A673 (cell line): ENCODE measurements around the gene RASA4B. TPM values are rescaled to one million over a fixed set of nuclear protein-coding genes. Genes with fewer than 3 reads are reported as not detected.
"Not testable (repeated sequence)": the region's sequence is repeated elsewhere in the genome, so short reads cannot be mapped to it uniquely, and the experiment has no call there.

Source experiments
- BruUV-seq: library from RNA; stranded (reverse); fragments of 400-500 nt; replicated peaks from 2 replicates; lab custom pipeline; 2021; lab: Mats Ljungman, UMichigan
- CTCF ChIA-PET: fragments of 300-600 bp; sonication (Branson Sonifier 250); formaldehyde crosslinking; loops from one replicate; lab custom pipeline; 2022; ENCODE audit warnings: antibody characterized with exemption; lab: Charles Lee
- POLR2A ChIA-PET: fragments of 300-600 bp; sonication (Branson Sonifier 250); formaldehyde crosslinking; loops from one replicate; lab custom pipeline; 2022; ENCODE audit warnings: antibody characterized with exemption; ENCODE audit not compliant: low non-redundant PET; lab: Charles Lee
- DNase-seq: peaks from one replicate; pipeline ENCODE4 v3.0.0-alpha.2; 2015; ENCODE audit warnings: low spot score
- H3K27ac ChIP-seq: fragments of 200-600 bp; sonication (generic); 2 replicates; pipeline ENCODE4 v1.5.1; 2016; ENCODE audit warnings: mixed run types, low read depth, mild to moderate bottlenecking, mixed read lengths, antibody characterized with exemption, low read length; ENCODE audit not compliant: poor library complexity, severe bottlenecking
- H3K27me3 ChIP-seq: fragments of 200-600 bp; sonication (generic); replicated peaks from 2 replicates; pipeline ENCODE4 v1.6.1; 2017; ENCODE audit warnings: mixed run types, low read depth, mild to moderate bottlenecking, mixed read lengths, antibody characterized with exemption, low read length; ENCODE audit not compliant: insufficient read depth, poor library complexity
- H3K36me3 ChIP-seq: fragments of 200-600 bp; sonication (generic); 2 replicates; pipeline ENCODE4 v1.6.1; 2016; ENCODE audit warnings: mixed run types, mild to moderate bottlenecking, mixed read lengths, antibody characterized with exemption, low read length; ENCODE audit not compliant: insufficient read depth, poor library complexity, severe bottlenecking
- H3K4me1 ChIP-seq: fragments of 200-600 bp; sonication (generic); 2 replicates; pipeline ENCODE4 v1.6.1; 2017; ENCODE audit warnings: mixed run types, mild to moderate bottlenecking, mixed read lengths, antibody characterized with exemption, low read length; ENCODE audit not compliant: insufficient read depth, poor library complexity, severe bottlenecking
- H3K4me3 ChIP-seq: fragments of 200-600 bp; sonication (generic); 2 replicates; pipeline ENCODE4 v1.5.1; 2016; ENCODE audit warnings: low read depth, mixed run types, mild to moderate bottlenecking, mixed read lengths, low read length; ENCODE audit not compliant: poor library complexity, severe bottlenecking
- H3K9me3 ChIP-seq: fragments of 200-600 bp; sonication (generic); 2 replicates; pipeline ENCODE4 v1.6.1; 2016; ENCODE audit warnings: mixed run types, low read depth, mild to moderate bottlenecking, mixed read lengths, antibody characterized with exemption, low read length; ENCODE audit not compliant: poor library complexity, severe bottlenecking
- intact Hi-C: fragments of 100-400 bp; cut with micrococcal nuclease; formaldehyde crosslinking; loops from one replicate; pipeline ENCODE4 v1.10.0; 2022; ENCODE audit not compliant: unreplicated experiment
- total RNA-seq: library from RNA; stranded (reverse); gene quantifications from 2 replicates; pipeline ENCODE4 v1.2.3, GENCODE V29; 2021

RASA4B gene
- total RNA-seq, 1 experiment from 2014 or later, result 1.8 TPM

GRCh38 chr7:102524803-102525202 is 7.2 kb upstream of the RASA4B start:
- H3K9me3 ChIP-seq, CTCF ChIA-PET, intact Hi-C loops, H3K36me3 ChIP-seq, H3K27me3 ChIP-seq, H3K4me3 ChIP-seq, H3K27ac ChIP-seq, H3K4me1 ChIP-seq, POLR2A ChIA-PET, DNase-seq, BruUV-seq: not testable (repeated sequence)

GRCh38 chr7:102520797-102521196 is 3.2 kb upstream of the RASA4B start:
- H3K9me3 ChIP-seq, H3K27me3 ChIP-seq, DNase-seq, BruUV-seq, H3K36me3 ChIP-seq, H3K27ac ChIP-seq, intact Hi-C loops, H3K4me1 ChIP-seq, POLR2A ChIA-PET, CTCF ChIA-PET, H3K4me3 ChIP-seq: not testable (repeated sequence)

GRCh38 chr7:102516951-102517350 is 626 bp downstream of the RASA4B start:
- H3K9me3 ChIP-seq, H3K27me3 ChIP-seq, intact Hi-C loops, BruUV-seq, POLR2A ChIA-PET, H3K4me1 ChIP-seq, H3K4me3 ChIP-seq, H3K27ac ChIP-seq, CTCF ChIA-PET, H3K36me3 ChIP-seq, DNase-seq: not testable (repeated sequence)

GRCh38 chr7:102515889-102516288 is 1.7 kb downstream of the RASA4B start:
- BruUV-seq, intact Hi-C loops: not testable (repeated sequence)

GRCh38 chr7:102514881-102515721 is 2.5 kb downstream of the RASA4B start:
- DNase-seq, H3K36me3 ChIP-seq, H3K4me1 ChIP-seq, intact Hi-C loops, CTCF ChIA-PET, H3K27ac ChIP-seq, POLR2A ChIA-PET, H3K4me3 ChIP-seq, BruUV-seq, H3K27me3 ChIP-seq, H3K9me3 ChIP-seq: not testable (repeated sequence)

More at GRCh38 chr7:102515889-102516288, 1.7 kb downstream of the RASA4B start:
- H3K27me3 ChIP-seq, CTCF ChIA-PET, H3K4me3 ChIP-seq, H3K4me1 ChIP-seq, H3K27ac ChIP-seq, H3K36me3 ChIP-seq, DNase-seq, H3K9me3 ChIP-seq, POLR2A ChIA-PET: not testable (repeated sequence)

- H3K36me3 ChIP-seq, H3K27me3 ChIP-seq, POLR2A ChIA-PET, H3K4me3 ChIP-seq, H3K9me3 ChIP-seq, H3K4me1 ChIP-seq, BruUV-seq, CTCF ChIA-PET, intact Hi-C loops, H3K27ac ChIP-seq: not testable (repeated sequence)
- DNase-seq, result peak; percentile 87
Observed at GRCh38 chr7:102512642-102513221, 4.8 kb downstream of the RASA4B start.

- CTCF ChIA-PET, POLR2A ChIA-PET, intact Hi-C loops, BruUV-seq, DNase-seq, H3K9me3 ChIP-seq, H3K36me3 ChIP-seq, H3K27me3 ChIP-seq, H3K4me3 ChIP-seq, H3K4me1 ChIP-seq, H3K27ac ChIP-seq: not testable (repeated sequence)
Observed at GRCh38 chr7:102511860-102512522, 5.6 kb downstream of the RASA4B start.
